GM12864 (cell line): ENCODE data around the gene KCNK3.

ENCODE experiments used
- DNase-seq: peaks from one replicate; pipeline ENCODE4 v3.0.0-alpha.2; 2011; ENCODE audit warnings: low read depth
- H3K4me3 ChIP-seq: 2 replicates; pipeline ENCODE4 v1.5.1; 2011; ENCODE audit warnings: mild to moderate bottlenecking, low read depth, low read length, control low read depth
- TF ChIP-seq, protein P1 (sequence below): IDR thresholded peaks from 2 replicates; pipeline ENCODE4 v1.5.1; 2011; ENCODE audit warnings: low read depth, mild to moderate bottlenecking, moderate library complexity, low read length, control low read depth, inconsistent platforms; ENCODE audit errors: missing control alignments

KCNK3 gene

DNA sequence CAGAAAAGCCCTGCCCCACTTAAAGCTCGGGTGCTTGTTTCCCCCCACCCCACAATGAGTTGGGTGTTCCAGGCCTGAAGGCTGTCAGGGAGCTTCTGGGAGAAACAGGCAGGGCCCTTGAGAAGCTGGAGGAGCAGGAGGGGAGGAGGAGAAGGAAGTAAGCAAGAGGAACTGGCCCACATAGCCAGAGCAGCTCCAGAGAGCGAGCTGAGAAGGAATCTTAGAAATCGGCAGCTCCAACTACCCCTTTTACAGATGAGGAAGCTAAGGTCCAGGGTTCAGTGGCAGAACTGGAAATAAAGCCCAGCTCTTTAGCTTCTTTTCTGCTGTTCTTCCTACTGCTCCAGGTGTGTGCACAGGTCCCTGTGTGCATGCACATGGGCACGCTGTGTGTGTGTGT, 12.7 kb upstream of the KCNK3 start:
- DNase-seq, result no peak
- H3K4me3 ChIP-seq, result no peak overlapping the region
- TF ChIP-seq, protein P1, sequence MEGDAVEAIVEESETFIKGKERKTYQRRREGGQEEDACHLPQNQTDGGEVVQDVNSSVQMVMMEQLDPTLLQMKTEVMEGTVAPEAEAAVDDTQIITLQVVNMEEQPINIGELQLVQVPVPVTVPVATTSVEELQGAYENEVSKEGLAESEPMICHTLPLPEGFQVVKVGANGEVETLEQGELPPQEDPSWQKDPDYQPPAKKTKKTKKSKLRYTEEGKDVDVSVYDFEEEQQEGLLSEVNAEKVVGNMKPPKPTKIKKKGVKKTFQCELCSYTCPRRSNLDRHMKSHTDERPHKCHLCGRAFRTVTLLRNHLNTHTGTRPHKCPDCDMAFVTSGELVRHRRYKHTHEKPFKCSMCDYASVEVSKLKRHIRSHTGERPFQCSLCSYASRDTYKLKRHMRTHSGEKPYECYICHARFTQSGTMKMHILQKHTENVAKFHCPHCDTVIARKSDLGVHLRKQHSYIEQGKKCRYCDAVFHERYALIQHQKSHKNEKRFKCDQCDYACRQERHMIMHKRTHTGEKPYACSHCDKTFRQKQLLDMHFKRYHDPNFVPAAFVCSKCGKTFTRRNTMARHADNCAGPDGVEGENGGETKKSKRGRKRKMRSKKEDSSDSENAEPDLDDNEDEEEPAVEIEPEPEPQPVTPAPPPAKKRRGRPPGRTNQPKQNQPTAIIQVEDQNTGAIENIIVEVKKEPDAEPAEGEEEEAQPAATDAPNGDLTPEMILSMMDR, result no peak

DNA sequence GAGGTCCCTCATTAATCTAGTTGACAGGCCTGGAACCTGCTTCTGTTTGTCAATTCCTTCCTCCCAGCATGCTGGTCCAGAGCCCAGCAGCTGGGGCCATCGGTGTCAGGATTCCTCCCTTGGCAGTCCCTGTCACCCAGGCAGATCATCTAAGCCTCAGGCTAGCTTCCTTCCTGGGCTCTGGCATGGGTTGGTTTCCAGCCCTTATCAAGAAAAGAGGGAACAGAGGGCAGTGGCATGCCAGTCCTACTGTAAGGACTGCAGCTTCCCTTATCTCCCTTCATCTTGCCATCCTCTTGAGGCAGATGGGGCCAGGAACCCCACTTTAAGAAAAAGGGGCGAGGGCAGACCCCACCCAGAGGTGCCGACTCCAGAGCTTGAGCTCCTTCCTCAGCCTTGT, 10.9 kb upstream of the KCNK3 start:
- no peak overlapping the region for H3K4me3 ChIP-seq
- DNase-seq, result no peak
- TF ChIP-seq, protein P1, result no peak

DNA sequence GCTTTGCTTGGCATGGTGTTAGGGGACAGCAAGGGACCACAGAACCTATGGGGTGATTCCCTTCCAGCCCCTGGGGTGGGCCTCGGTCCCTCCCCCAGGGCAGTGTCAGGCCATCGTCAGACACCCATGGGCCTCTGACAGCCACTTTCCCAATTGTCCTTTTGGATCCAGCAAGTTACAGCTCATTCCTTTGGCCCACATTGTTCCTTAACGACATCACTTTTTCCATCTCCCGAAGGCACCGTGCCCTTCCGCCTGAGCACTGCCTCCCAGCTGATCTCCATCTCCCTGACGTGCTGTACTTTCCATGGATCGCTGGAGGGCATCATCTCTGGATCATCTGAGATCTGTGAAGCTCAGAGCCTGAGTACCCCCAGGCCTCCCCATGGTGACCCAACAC, 10.4 kb upstream of the KCNK3 start:
- H3K4me3 ChIP-seq, result no peak overlapping the region
- DNase-seq, result no peak
- TF ChIP-seq, protein P1, result no peak

DNA sequence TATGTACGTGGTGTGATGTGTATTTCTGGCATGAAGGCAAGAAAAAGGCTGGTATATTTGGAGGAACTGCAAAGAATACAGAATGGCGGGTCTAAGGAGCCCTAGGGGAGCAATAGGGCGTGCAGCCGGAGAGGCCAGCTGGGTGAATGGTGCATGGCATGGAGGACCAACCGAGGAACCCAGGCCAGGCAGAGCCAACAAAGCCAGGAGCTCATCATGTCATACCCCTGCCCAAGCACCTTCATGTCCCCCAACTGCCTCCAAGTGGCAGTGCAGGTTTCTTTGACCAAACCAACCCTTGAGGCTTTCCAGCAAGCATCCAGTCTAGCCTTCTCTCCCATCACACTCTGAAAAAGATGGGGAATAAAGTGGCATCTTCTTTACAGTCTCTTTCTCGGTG, 8.9 kb upstream of the KCNK3 start:
- TF ChIP-seq, protein P1, result no peak
- no peak for DNase-seq
- no peak overlapping the region for H3K4me3 ChIP-seq

DNA sequence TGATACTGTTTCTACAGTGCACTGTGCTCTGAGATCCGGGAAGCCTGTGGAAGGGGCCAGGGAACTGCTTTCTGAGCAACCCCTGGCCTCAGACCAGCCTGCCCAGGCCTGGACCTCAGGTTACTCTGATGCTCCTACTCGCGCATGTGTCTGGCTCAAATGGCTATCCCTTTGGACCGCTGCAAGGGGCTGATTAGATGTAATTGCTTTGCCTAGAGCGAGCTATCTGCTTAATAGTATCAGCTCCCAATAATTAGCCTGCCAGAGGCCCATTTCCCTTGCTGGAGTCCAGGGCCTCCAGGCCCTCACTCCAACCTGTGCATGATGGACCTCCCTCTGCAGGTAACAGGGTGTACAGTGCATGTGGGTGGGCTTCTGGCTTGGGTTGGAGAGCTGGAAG, 7.2 kb upstream of the KCNK3 start:
- TF ChIP-seq, protein P1, result no peak

DNA sequence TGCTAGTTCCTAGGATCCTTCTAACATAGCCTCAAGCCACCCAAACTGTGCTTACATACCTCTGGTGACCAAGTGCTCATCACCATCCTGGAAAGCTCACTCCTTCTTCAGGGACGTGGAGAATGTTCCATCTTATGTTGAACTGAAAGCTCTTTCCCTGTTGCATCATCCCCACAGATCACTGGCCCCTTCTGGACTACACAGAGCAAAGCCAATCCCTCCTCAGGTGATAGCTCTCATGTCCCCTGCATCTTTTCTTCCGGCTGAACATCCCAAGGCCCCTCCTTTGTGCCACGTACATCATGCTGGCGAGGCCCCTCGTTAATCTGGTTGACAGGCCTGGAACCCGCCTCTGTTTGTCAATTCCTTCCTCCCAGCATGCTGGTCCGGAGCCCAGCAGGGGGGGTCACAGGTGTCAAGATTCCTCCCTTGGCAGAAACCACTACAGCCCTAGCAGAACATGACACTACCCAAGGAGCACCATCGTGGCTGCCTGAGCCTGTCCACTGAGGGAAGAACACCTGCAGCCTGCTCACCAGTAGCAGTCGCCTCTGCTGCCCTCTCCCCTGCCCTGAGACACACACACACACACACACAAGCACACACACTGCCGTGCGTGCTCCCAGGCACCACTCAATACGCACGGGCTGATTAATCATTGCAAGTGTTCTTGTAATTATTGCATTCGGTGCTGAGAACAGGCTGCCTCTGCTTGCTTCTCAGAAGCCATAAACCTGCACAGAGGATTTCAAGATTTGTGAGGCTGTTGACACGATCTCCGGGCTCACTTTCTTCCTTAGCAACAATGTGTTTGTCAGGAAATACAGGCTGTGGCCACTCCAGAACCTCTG, 6.3 kb upstream of the KCNK3 start:
- no peak for DNase-seq
- TF ChIP-seq, protein P1, result no peak
- H3K4me3 ChIP-seq, result no peak overlapping the region

More for the DNA sequence above, 7.2 kb upstream of the KCNK3 start:
- no peak for DNase-seq
- H3K4me3 ChIP-seq, result no peak overlapping the region

DNA sequence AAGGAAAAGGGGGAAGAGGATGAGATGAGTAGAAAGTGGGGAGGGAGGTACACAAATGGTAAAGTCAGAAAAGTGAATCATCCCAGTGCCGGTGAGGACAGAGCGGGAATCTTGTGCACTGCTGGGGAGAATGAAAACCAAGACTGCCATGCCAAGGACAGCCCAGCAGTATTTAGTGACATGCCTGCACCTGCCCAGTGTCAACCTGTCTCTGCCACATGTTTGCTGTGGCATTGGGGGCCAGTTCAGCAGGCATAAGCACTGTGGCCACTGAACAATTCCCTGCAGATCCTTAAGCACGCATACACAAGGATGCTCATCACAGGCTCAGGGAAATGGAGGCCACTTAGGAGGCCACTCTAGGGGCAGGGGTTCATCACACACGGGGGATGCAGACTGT, 5.2 kb upstream of the KCNK3 start:
- TF ChIP-seq, protein P1, result no peak
- no peak for DNase-seq
- H3K4me3 ChIP-seq, result no peak overlapping the region
